Activated CD4-positive, alpha-beta T cell treated with anti-CD3 and anti-CD28 coated beads for 4 hours (primary cell): ENCODE measurements around the gene INIP.

Experiments
- DNase-seq, 2 donors: peaks; one replicate each; pipeline ENCODE4 v3.0.0-alpha.2; 2020

The INIP gene

GRCh38 chr9:112669326-112669725 is 48.6 kb downstream of the INIP start:
- no peak for DNase-seq

- no peak for DNase-seq
These were observed 52.6 kb downstream of the INIP start for GRCh38 chr9:112665347-112665746.

DNA sequence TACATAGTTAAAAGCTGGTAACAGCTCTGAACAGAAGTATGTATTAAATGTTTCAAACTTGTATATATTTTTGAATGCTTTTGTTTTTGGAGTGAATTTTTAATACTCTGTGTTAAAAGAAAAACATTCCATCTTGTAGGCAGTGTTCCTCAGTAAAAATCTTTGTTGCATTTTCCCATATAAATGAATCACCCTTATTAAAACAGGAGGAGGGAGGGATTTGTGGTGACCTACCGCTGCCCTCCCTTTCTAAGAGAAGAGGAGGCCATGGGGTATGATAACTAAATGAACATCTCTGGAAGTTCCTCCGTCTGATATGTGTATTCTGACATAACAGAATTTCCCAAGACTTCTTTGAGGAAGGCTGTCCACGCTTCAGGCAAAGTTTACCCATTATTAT is 53.4 kb downstream of the INIP start:
- no peak for DNase-seq

DNA sequence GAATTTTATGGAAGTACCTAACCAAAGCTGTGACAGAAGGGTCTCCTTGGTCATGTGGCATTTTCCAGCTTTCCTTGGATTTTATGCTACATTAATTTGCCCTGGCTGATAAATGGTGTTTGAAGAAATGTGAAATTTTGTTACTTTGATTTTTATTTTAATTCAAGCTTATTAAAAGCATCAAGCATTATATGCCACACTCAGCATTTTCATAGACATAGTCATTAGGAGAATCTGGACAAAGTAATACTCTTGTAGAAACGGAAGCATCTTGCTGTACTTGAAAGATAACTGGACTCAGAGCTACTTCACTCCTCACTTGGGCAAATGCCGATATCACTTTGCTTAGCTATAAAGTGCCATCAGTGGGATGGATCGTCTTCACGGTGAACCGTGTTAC is 54.2 kb downstream of the INIP start:
- DNase-seq: no peak

- DNase-seq: no peak
These were observed 58.0 kb downstream of the INIP start for GRCh38 chr9:112659906-112660305.

GRCh38 chr9:112655668-112656067 is 62.2 kb downstream of the INIP start:
- no peak for DNase-seq

DNA sequence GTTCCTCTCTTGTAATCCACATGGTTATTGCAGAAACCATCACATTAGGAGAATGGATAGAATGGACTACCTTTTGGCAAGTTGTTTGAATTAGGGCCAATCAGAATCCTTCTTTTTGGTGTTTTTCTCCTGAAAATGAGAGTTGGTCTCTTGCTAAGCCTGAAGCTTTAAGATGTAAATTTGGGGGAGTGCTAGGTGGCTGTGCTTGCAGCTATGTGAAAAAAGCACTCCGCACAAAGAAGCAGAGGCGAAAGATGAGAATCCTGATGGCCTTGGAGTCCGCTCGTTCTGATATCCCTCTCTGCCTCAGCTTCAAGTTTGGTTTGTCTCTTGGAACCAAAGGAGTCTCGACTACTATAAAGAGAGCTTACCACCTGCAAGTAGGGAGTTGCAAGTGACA is 63.6 kb downstream of the INIP start:
- DNase-seq: no peak

DNA sequence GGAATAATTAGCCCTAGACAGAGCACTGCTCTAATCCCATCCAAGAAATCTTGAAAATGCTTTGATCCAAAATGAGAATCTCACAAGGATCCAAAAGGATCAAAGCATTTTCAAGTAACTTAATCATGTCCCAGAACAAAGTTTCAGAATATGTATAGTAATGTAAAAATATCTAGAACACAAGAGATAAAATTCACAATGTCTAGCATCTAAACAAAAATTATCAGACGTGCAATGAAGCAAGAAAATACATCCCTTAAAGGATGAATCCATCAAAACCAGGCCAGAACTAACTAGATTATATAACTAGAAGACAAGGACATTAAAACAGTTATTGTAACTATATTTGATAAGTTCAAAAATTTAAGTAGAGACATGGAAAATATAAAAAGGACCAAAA is 69.3 kb downstream of the INIP start:
- no peak for DNase-seq

GRCh38 chr9:112647596-112647995 is 70.3 kb downstream of the INIP start:
- no peak for DNase-seq

- DNase-seq: no peak
These were observed 75.8 kb downstream of the INIP start for GRCh38 chr9:112642126-112642525.

DNA sequence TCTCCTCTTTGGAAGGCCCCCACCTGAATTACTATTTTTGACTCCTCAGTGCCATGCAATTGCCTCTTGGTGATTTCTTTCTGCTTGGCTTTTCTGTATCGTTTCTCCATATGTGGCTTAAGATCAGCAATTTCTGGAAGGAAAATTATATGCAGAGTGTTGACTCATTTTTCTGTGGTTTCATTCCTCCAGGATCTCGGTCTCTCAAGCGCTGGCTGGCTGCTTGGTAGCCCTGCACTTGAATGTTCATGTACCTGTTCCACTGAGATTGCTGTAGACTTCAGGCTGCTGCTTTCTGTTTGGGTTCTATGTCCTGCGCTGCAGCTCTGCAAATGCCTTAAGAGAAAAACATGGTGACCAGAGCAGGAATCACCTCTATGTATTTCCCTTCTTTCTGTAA is 77.6 kb downstream of the INIP start:
- no peak for DNase-seq
